Left colon (tissue), 2 donors: Measurements from ENCODE around the gene THAP4. TPM values are rescaled to one million over a fixed set of nuclear protein-coding genes. Genes with fewer than 3 reads are reported as not detected.
A peak's percentile ranks its signal among the peaks of the same experiment; 100 is the strongest.

Experiments used
- ATAC-seq: fragments of 200-7000 bp; cut with Tn5 transposase; one replicate; pipeline ENCODE4 v1.9.1; 2020; ENCODE audit warnings: mild to moderate bottlenecking, moderate library complexity
- DNase-seq, 2 donors: peaks; one replicate each; pipeline ENCODE4 v3.0.0-alpha.2; 2020
- intact Hi-C, 2 donors: fragments of 100-400 bp; cut with DNase I in 1 of 2; cut with micrococcal nuclease in 1 of 2; formaldehyde crosslinking; loops; one replicate each; pipeline versions ENCODE4 v1.11.2 to v1.14.0; 2022; cut with DNase I, micrococcal nuclease
- total RNA-seq, 2 donors: library from RNA; stranded (reverse); fragmentation: NEBNext Ultra II Directional; extraction: Animal tissue kit (Norgen Biotek cat#: 25700); gene quantifications; one replicate each; pipeline ENCODE4 v1.2.1, GENCODE V29; 2021
- donor health status: DM: no; HTN: no; CAD: no.
- donor health status: DM: yes; HTN: yes; CAD: no.

The THAP4 gene
- total RNA-seq, 2 donors from 2014 or later: 86.0 to 86.7 TPM

- ATAC-seq (no peak), DNase-seq (peak; percentile 43 to 59)
- intact Hi-C loops: no loop called here
Observed at GRCh38 chr2:241561832-241562231, 75.1 kb downstream of the THAP4 start.

- ATAC-seq: no peak
- DNase-seq: no peak
- intact Hi-C loops: no loop called here
Observed at GRCh38 chr2:241560883-241561474, 76.0 kb downstream of the THAP4 start.

DNA sequence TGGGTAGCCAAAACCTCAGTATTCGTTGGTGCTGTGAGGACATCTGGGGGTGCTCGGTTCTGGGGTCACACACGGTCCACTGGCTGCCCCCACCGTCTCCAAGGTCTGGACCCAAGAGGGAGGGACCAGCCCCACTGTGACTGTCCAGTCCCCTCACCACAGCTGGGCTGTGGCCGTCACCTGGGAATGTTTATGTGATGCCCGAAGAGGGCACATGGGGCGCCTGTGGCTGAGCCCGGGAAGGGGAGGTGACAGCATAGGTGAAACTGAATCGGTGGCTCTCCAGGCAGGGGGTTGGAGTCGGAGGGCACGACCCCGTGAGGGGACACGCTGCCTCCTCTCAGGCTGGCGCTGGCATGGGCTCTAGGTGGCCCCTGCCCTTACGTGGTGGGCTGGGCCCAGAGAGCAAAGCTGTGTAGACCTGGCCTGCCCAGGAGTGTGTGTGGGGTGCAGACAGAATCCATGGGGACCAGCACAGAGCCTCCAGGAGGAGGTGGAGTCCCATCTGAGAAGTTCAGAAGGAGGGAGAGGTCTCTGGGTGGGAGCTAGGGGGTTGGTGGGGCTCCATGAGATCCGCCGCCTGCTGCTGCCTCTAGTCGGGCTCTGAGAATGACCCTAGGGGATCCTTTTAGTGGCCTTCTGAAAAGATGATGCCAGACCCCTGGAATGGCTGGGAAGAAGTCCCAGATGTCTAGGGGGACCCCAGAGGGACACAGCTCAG is 76.6 kb downstream of the THAP4 start:
- ATAC-seq: no peak
- intact Hi-C loops: no loop called here
- DNase-seq: no peak

DNA sequence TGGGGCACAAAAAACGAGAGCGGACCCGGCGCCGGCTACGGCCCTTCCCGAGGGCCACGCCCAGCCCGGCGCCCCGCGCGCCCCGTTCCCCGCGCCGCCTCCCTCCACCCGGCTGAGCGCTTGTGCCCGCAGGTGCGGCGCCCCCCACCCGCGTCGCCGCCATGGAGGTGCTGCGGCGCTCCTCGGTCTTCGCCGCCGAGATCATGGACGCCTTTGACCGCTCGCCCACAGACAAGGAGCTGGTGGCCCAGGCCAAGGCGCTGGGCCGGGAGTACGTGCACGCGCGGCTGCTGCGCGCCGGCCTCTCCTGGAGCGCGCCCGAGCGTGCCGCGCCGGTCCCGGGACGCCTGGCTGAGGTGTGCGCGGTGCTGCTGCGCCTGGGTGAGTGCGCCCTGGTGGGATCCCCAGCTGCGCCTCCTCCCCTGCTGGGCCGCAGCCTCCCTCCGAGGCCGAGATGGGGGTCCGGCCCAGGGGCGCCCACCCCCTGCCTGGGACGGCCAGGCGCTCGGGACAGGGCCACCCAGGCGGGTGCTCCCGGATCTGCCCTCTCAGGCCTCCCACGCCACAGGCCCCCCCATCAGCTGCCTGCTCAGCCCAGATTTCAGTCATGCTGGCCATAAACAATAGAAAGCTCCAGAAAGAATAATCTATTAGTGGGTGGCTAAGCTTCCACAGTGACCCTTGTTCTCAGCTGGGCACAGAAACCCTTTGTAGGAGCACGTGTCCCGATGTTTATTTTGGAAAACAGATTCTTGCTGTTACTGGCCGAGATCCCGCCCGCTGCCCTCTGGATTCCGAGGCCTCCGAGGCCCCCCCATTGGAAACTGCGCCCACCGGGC is 77.4 kb downstream of the THAP4 start:
- DNase-seq (peak in 1 of 2 donors; percentile 44), ATAC-seq (peak; percentile 78)
- intact Hi-C loops: no loop called here

- DNase-seq (peak; percentile 74 to 80), ATAC-seq (peak; percentile 75)
- intact Hi-C loops: no loop called here
Observed at GRCh38 chr2:241558532-241559322, 78.2 kb downstream of the THAP4 start, which contains the start of gene BOK. TSS of gene BOK (plus strand) at chr2:241558745. CDS start at chr2:241559484, 739 bp downstream.

DNA sequence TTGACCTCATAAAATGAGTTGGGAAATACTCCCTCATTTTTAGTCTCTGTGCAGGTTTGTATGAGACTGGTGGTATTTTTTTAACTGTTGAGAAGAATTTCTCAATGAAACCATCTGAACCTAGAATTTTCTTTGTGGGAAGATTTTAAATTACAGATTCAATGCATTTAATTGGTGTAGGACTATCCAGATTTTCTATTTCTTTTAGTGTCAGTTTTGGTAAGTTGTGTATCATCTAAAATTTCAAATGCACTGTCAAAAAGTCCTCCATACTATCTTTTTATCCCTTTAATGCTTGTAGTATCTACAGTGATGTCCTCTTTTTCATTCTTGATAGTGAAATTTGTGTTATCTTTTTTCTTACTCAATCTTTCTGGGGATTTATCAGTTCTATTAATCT is 80.2 kb downstream of the THAP4 start:
- intact Hi-C loops: no loop called here
- DNase-seq (no peak), ATAC-seq (no peak)

DNA sequence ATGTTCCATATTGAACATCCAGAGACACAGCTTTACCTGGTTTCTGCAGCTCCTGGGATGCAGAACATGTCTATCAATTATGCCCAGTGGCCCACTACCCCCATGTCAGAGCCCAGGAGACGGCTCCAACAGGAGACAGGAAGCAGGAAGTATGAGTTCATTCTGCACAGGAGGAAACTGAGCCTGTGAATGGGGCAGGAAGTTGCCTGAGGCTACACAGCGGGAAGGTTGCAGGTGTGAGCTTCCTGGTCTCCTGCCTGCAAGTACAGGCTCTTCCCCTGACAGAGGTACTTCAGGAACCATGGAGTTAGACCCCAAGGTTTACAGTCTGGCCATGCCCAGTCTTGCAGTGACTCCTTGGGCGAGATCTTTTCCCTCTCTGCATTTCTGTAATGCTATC is 81.2 kb downstream of the THAP4 start:
- DNase-seq (no peak), ATAC-seq (peak; percentile 25)
- intact Hi-C loops: no loop called here

GRCh38 chr2:241554610-241555322 is 82.2 kb downstream of the THAP4 start:
- intact Hi-C loops: no loop called here
- DNase-seq: no peak
- no peak for ATAC-seq

DNA sequence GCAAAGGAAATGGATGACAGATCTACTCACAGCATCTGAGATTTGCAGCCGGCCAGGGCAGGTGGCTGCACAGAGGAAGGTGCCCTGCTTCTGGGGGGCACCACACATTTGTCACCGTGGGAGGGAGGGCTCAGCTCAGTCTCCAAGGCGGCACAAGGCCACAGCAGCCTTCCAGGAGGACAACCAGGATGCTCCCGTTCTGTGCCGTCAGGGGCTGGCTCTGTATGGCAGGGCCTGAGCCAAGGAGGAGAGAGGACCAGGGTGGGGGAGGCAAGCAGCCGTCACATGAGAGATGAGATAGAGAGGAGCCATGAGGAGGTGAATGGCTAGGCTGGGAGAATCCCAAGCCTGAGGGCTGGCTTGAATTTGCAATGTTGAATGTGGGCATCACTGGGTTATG is 83.0 kb downstream of the THAP4 start:
- DNase-seq (no peak), ATAC-seq (no peak)
- intact Hi-C loops: no loop called here

GRCh38 chr2:241553512-241553830 is 83.5 kb downstream of the THAP4 start:
- no peak for ATAC-seq

DNA sequence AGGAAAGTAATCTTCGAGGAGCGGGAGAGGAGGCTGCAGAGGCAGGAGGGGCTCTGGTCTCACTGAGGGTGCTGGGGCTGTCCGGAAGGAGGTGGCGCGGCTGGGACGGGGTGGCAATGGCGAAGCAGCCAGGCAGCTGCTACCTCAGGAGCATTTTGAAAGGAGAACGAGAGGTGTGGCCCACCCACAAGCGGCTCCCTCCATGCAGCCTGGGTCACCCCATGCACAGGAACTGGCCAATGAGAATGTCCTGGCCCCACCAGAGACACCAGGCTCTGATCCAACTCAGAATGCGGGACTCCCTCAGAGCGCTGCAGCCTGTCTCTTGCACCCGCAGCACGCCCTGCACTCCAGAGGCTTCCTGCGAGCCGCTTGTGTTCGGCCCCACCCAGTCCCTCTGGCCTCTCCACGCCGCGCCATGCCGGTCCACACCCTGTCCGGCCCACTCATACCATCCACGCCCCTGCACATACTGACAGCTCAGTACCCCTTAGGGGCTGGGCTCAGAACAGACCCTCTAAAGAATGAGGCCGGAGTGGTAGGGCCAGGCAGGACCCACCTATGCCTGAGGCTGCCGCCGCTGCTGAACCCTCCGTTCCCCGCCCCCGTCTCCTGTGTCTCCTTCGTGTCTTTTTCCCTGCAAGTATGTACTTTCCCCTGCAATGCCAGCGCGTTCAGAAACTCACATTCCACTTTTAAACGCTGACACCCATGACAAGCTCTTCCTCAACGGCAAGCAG is 84.8 kb downstream of the THAP4 start:
- DNase-seq: no peak
- peak; percentile 66 for ATAC-seq
- intact Hi-C loops: no loop called here

More at GRCh38 chr2:241553512-241553830, 83.5 kb downstream of the THAP4 start:
- no peak for DNase-seq
- intact Hi-C loops: no loop called here

- intact Hi-C loops: no loop called here
- DNase-seq (no peak), ATAC-seq (no peak)
Observed at GRCh38 chr2:241551599-241551997, 85.4 kb downstream of the THAP4 start.

DNA sequence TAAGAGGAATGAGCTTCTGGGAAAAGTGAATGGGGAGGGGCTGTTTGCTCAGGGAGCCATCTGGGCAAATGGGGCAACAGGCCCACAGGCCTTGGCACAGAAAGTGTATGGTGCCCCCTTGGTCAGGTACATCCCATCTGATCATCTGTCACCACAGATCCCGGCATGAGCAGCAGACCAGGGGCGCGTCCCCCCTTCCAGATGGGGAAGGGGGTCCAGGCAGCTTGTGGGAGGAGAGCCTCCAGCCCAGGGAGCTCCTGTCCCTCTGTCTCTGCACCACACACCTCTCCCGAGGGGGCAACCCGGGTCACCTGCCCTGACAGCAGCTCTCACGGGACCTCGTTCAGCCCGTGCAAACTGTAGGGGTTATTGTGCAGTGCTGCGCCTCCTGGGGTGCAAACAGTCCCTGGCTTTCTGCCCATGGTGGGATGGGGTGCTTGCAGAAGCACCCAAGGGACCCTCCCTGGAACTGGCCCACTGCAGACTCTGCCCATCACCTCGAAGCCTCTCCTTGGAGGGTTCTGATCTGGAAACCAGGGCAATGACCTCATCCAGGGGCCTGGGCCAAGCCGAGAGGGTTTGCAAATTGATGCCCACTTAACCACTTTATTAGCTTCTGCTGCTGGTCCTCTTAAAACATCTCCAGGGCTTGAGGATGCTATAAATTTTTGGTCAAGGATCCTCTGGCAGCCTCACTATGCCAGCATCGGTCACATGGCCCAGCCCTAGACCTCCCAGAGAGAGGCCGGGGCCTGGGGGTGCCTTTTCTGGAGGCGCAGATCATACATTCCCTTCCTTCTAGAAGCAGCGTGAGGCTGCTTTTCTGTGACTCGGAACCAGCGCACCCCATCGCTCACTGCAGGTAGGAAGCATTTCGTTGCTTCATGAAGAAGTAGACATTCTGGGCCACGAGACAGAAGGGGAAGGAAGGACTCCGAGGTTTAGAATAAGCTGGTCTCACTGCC is 86.1 kb downstream of the THAP4 start:
- ATAC-seq: no peak
- no peak for DNase-seq
- intact Hi-C loops: no loop called here

DNA sequence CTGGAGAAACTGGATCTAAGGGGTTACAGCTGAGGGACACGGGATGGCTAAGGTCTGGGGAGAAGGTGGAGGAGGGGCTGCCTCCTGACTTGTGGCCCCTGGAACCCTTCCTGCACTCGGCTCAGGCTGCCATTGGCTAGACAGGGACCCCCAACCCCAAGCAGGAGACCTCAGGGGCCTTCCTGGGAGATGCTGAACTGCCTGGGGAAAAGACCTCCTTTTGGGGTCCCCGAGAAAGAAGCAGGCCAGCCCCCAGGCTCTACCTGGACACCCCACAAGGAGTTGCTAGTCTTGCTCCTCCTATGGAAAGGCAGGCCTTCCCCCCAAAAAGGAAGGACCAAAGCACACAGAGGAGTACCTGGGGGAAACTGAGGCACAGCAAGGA is 88.5 kb downstream of the THAP4 start:
- ATAC-seq: no peak
- no peak for DNase-seq
- intact Hi-C loops: no loop called here

- DNase-seq (no peak), ATAC-seq (no peak)
- intact Hi-C loops: no loop called here
Observed at GRCh38 chr2:241547781-241548450, 89.0 kb downstream of the THAP4 start.

DNA sequence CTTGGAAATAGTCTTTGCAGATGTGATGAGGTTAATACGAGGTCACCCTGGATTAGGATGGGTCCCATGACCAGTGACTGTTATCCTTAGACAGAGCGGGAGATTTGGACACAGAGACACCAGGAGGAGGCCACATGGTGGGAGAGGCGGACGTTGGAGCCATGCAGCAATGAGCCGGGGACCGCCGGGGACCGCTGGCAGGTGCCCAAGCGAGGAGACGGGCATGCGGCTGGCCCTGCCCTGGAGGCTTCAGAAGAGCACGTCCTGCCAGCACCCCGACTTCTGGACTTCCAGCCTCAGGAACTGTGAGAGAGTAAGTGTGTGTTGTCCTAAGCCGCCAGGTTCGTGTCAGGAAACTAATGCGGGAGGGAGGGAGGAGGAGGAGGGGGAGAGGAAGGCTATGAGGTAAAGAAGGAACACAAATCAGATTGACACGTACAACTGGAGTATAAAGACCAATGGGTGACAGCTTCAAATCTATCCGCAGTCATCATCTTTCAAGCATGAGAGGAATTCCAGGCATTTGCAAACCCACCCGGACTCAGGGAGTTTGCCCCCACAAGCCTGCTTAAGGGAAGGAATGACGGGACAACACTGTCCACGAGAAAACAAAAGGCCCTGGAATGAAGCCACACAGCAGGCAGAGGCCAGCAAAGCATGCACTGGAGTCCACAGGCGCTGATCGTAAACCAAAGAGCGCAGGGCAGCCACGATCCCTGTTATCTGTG is 90.0 kb downstream of the THAP4 start:
- DNase-seq (no peak), ATAC-seq (no peak)
- intact Hi-C loops: no loop called here
